ENCODE results near the gene DHRS1. TPM values are rescaled to one million over a fixed set of nuclear protein-coding genes. Genes with fewer than 3 reads are reported as not detected.

The DHRS1 gene
- polyA plus RNA-seq, 2 of the 4 experiments (the other 2 are of a cell fraction), result 15.1 to 17.4 TPM

DNA sequence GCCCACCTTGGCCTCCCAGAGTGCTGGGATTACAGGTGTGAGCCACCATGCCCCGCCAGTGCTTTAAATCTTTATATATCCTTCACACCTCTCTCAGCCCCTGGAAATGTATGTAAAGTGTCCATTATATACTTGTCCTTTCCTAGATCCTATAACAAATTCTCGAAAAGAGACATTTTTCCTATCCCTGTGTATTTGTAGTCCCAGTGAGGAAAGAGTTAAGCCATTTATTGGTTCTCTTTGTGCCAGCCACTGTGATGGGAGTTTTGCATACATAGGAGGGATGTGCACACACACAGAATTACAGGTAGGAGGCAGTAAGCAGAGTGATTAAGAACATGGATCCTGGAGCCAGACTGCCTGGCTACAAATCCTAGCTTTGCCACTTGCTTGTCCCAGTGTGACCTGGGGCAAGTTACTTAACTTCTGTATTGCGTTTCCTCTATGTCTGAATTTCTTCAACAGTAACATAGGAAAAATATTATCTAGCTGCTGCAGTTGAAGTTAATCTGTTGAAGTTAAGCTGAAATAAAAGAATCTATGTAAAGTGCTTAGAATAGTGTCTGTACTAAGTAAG is 26.1 kb downstream of the DHRS1 start:
- ATAC-seq, result no peak
- Histone ChIP-seq H3K4me3 (no peak overlapping the region), H3K27ac (no peak overlapping the region), H3K4me1 (0 out of 3 replicates have a peak, but pooled peaks cover 5% of the 10 kb centered on the region), H3K4me2 (no peak overlapping the region), H3K9me3 (no peaks in the 10 kb centered on the region)
- TF ChIP-seq CBX8 (IDR thresholded peaks at IDR 0.05) (no peak), MYC (IDR thresholded peaks at IDR 0.05; ENCODE audit: borderline replicate concordance, low read length) (no peak), HDAC2 (IDR thresholded peaks at IDR 0.05) (no peak), EHF (CRISPR knock-in tag; IDR thresholded peaks at IDR 0.05) (no peak)
- ChIA-PET CTCF (interaction anchor here (1.1 to 34.0 kb wide), 4 partner anchors 8 to 58 kb away, joined by 3 to 469 read pairs (median 44); partner anchors contain the start of genes CIDEB, DHRS1, LTB4R and LTB4R2), POLR2A (interaction anchor here (1.4 kb wide), 1 partner anchor 31 kb away, joined by 8 read pairs; the partner anchor contains the start of gene TINF2)
- no peak for FAIRE-seq
- DNase-seq (ENCODE audit: low read depth in 1 of 2, low spot score in 1 of 2), result peak; percentile 32 to 43
- 79% methylated on average over 3 of the region's 3 CpGs for WGBS (ENCODE audit: missing lambda C conversion rate)

GRCh38 chr14:24272467-24272866 is 27.1 kb downstream of the DHRS1 start:
- Histone ChIP-seq H3K4me1 (0 out of 3 replicates have a peak, but pooled peaks cover 5% of the 10 kb centered on the region), H3K4me3 (no peak overlapping the region), H3K27ac (no peak overlapping the region), H3K4me2 (peak overlapping the region; percentile 85; the same call in 2 of the 3 replicates), H3K9me3 (no peaks in the 10 kb centered on the region)
- no peak for ATAC-seq
- ChIA-PET CTCF (interaction anchor here (1.5 to 34.0 kb wide), 8 partner anchors 10 to 165 kb away, joined by 4 to 469 read pairs (median 8); partner anchors contain the start of genes CIDEB, DHRS1, LTB4R and LTB4R2), POLR2A (interaction anchor here (1.3 kb wide), 1 partner anchor 77 kb away, joined by 5 read pairs; the partner anchor contains the start of gene TM9SF1)
- 86% methylated on average over 2 of the region's 2 CpGs for WGBS (ENCODE audit: missing lambda C conversion rate)
- FAIRE-seq, result no peak
- DNase-seq (ENCODE audit: low read depth in 1 of 2, low spot score in 1 of 2), result no peak
- no peak for TF ChIP-seq GATA3 (IDR thresholded peaks at IDR 0.05; ENCODE audit: borderline replicate concordance)
- TF ChIP-seq MAFK (IDR thresholded peaks at IDR 0.05; ENCODE audit: partially characterized antibody), result peak; percentile 85
- no peak for TF ChIP-seq ATOH8 (CRISPR knock-in tag; IDR thresholded peaks at IDR 0.05; ENCODE audit: low read depth)

GRCh38 chr14:24271834-24272263 is 27.7 kb downstream of the DHRS1 start:
- FAIRE-seq, result no peak
- POLR2A ChIA-PET, result interaction anchor here (0.6 to 1.9 kb wide), 21 partner anchors 8 to 171 kb away, joined by 3 to 53 read pairs (median 5); partner anchors contain the start of genes CIDEB, DHRS1, NOP9 and SDR39U1
- DNase-seq (ENCODE audit: low read depth in 1 of 2, low spot score in 1 of 2), result no peak
- TF ChIP-seq CBX2 (IDR thresholded peaks at IDR 0.05; ENCODE audit: borderline replicate concordance, low read depth), result no peak
- no peak for TF ChIP-seq RFX5 (IDR thresholded peaks at IDR 0.05)
- TF ChIP-seq FOXS1 (CRISPR knock-in tag; IDR thresholded peaks at IDR 0.05), result no peak
- TF ChIP-seq ZSCAN20 (CRISPR knock-in tag; IDR thresholded peaks at IDR 0.05), result no peak
- no peak for TF ChIP-seq USF2 (IDR thresholded peaks at IDR 0.05)
- TF ChIP-seq TP53 (CRISPR knock-in tag; IDR thresholded peaks at IDR 0.05), result no peak
- no peak for TF ChIP-seq HOXB5 (CRISPR knock-in tag; IDR thresholded peaks at IDR 0.05)
- no peak for TF ChIP-seq RAD21 (conservative IDR thresholded peaks at IDR 0.05 in 1 of 2, IDR thresholded peaks at IDR 0.05 in 1 of 2)
- TF ChIP-seq GATA3 (IDR thresholded peaks at IDR 0.05; ENCODE audit: borderline replicate concordance), result no peak
- no peak for TF ChIP-seq HOXB13 (CRISPR knock-in tag; IDR thresholded peaks at IDR 0.05; ENCODE audit: low read depth)
- TF ChIP-seq CHD2 (IDR thresholded peaks at IDR 0.05; ENCODE audit: low read length, partially characterized antibody), result no peak
- no peak for TF ChIP-seq NFE2L2 (conservative IDR thresholded peaks at IDR 0.05; ENCODE audit: low read length)
- TF ChIP-seq ESRRA (IDR thresholded peaks at IDR 0.05; ENCODE audit: borderline replicate concordance, low read length), result no peak
- TF ChIP-seq CBX8 (IDR thresholded peaks at IDR 0.05), result no peak
- no peak for TF ChIP-seq KDM1A (IDR thresholded peaks at IDR 0.05; ENCODE audit: low read depth)
- no peak for TF ChIP-seq HEYL (CRISPR knock-in tag; IDR thresholded peaks at IDR 0.05)
- no peak for TF ChIP-seq E2F6 (IDR thresholded peaks at IDR 0.05; ENCODE audit: borderline replicate concordance, low read depth)
- peak overlapping the region; percentile 85 for H3K4me2 ChIP-seq
- CTCF ChIA-PET, result interaction anchor here (1.3 to 34.0 kb wide), 11 partner anchors 10 to 165 kb away, joined by 3 to 469 read pairs (median 5); partner anchors contain the start of genes CIDEB, DHRS1, LTB4R and LTB4R2
- H3K4me1 ChIP-seq, result 0 out of 3 replicates have a peak, but pooled peaks cover 5% of the 10 kb centered on the region
- no peak; a peak in 1 of 6 replicates for ATAC-seq
- H3K27ac ChIP-seq, result peak overlapping the region; percentile 89 to 97
- no peaks in the 10 kb centered on the region for H3K9me3 ChIP-seq
- peak overlapping the region; percentile 59 for H3K4me3 ChIP-seq
- WGBS (ENCODE audit: missing lambda C conversion rate), result 10% methylated on average over 3 of the region's 3 CpGs

Data from A549 (cell line).